A549 (cell line): Measurements from ENCODE around the gene CLEC10A.

Experiments
- HEYL ChIP-seq: fragments of 250-450 bp; sonication (Bioruptor Pico); IDR thresholded peaks from 2 replicates; pipeline ENCODE4 v1.8.0; 2021; ENCODE audit warnings: mild to moderate bottlenecking, moderate library complexity
- POLR2A ChIP-seq: IDR thresholded peaks from 2 replicates; pipeline ENCODE4 v1.6.1; 2012; ENCODE audit warnings: mild to moderate bottlenecking, low read length
- RAD21 ChIP-seq, 2 experiments: fragments of >200 bp in 1 of 2; sonication (Bioruptor Twin) in 1 of 2; formaldehyde crosslinking in 1 of 2; IDR thresholded peaks in 1 of 2; conservative IDR thresholded peaks in 1 of 2; 2 replicates in 1 of 2; 3 replicates in 1 of 2; pipeline ENCODE4 v1.6.1; 2012 to 2018; ENCODE audit warnings: inconsistent platforms in 1 of 2
- SMC3 ChIP-seq: fragments of >200 bp; sonication (Bioruptor Twin); formaldehyde crosslinking; IDR thresholded peaks from 3 replicates; pipeline ENCODE4 v1.6.1; 2018; ENCODE audit warnings: inconsistent platforms
- TF ChIP-seq, protein P1 (sequence below): fragments of 450-650 bp; IDR thresholded peaks from 2 replicates; pipeline ENCODE4 v1.6.1; 2014; ENCODE audit warnings: antibody characterized with exemption
- TF ChIP-seq, protein P2 (sequence below): IDR thresholded peaks from 2 replicates; pipeline ENCODE4 v1.6.1; 2012
- TF ChIP-seq, protein P3 (sequence below): fragments of >200 bp; sonication (Bioruptor Twin); formaldehyde crosslinking; IDR thresholded peaks from 3 replicates; pipeline ENCODE4 v1.5.1; 2016

DNA sequence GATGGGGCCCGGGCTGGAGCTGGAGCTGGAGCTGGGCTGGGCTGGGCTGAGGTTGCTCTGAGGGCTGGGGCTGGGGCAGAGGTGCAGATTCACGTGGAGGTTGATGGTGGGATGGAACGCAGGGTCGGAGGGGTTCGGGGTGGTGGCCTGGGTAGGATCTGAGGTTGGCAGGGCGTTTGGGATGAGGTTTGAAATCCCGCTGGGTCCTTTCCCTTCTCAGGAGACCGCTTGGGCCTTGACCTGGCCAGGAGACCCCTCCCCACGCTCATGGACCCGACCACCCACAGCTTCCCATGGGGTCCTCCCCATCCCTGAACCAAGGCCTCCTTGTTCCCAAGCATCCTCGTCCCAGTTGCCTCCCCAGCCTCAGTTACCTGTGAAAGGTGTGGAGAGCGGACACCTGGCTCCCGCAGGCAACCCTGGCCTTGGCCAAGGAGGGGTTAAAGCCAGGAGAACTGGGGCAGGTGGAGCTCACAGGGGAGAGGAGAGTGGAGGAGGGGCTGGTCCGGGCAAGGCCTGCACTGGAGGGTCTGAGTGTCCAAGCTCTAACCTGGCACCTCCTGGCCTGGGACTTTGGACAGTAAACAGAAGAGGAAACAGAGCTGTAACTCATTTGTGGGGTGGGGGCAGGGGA, 34.3 kb upstream of the CLEC10A start, which contains the start of gene ASGR2:
- no peak for TF ChIP-seq POLR2A
- TF ChIP-seq, protein P1, sequence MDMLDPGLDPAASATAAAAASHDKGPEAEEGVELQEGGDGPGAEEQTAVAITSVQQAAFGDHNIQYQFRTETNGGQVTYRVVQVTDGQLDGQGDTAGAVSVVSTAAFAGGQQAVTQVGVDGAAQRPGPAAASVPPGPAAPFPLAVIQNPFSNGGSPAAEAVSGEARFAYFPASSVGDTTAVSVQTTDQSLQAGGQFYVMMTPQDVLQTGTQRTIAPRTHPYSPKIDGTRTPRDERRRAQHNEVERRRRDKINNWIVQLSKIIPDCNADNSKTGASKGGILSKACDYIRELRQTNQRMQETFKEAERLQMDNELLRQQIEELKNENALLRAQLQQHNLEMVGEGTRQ: no peak
- TF ChIP-seq, protein P2, sequence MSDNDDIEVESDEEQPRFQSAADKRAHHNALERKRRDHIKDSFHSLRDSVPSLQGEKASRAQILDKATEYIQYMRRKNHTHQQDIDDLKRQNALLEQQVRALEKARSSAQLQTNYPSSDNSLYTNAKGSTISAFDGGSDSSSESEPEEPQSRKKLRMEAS: no peak
- TF ChIP-seq SMC3: no peak
- TF ChIP-seq HEYL (CRISPR knock-in tag): no peak
- no peak for TF ChIP-seq RAD21 (conservative IDR thresholded peaks at IDR 0.05 in 1 of 2, IDR thresholded peaks at IDR 0.05 in 1 of 2)
- TF ChIP-seq, protein P3, sequence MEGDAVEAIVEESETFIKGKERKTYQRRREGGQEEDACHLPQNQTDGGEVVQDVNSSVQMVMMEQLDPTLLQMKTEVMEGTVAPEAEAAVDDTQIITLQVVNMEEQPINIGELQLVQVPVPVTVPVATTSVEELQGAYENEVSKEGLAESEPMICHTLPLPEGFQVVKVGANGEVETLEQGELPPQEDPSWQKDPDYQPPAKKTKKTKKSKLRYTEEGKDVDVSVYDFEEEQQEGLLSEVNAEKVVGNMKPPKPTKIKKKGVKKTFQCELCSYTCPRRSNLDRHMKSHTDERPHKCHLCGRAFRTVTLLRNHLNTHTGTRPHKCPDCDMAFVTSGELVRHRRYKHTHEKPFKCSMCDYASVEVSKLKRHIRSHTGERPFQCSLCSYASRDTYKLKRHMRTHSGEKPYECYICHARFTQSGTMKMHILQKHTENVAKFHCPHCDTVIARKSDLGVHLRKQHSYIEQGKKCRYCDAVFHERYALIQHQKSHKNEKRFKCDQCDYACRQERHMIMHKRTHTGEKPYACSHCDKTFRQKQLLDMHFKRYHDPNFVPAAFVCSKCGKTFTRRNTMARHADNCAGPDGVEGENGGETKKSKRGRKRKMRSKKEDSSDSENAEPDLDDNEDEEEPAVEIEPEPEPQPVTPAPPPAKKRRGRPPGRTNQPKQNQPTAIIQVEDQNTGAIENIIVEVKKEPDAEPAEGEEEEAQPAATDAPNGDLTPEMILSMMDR: no peak
